A673 (cell line): Measurements from ENCODE around the gene BUD31. TPM values are rescaled to one million over a fixed set of nuclear protein-coding genes. Genes with fewer than 3 reads are reported as not detected.

ENCODE experiments used
- BruUV-seq: library from RNA; stranded (reverse); fragments of 400-500 nt; replicated peaks from 2 replicates; lab custom pipeline; 2021; lab: Mats Ljungman, UMichigan
- CTCF ChIA-PET: fragments of 300-600 bp; sonication (Branson Sonifier 250); formaldehyde crosslinking; loops from one replicate; lab custom pipeline; 2022; ENCODE audit warnings: antibody characterized with exemption; lab: Charles Lee
- POLR2A ChIA-PET: fragments of 300-600 bp; sonication (Branson Sonifier 250); formaldehyde crosslinking; loops from one replicate; lab custom pipeline; 2022; ENCODE audit warnings: antibody characterized with exemption; ENCODE audit not compliant: low non-redundant PET; lab: Charles Lee
- DNase-seq: peaks from one replicate; pipeline ENCODE4 v3.0.0-alpha.2; 2015; ENCODE audit warnings: low spot score
- H3K27ac ChIP-seq: fragments of 200-600 bp; sonication (generic); 2 replicates; pipeline ENCODE4 v1.5.1; 2016; ENCODE audit warnings: mixed run types, low read depth, mild to moderate bottlenecking, mixed read lengths, antibody characterized with exemption, low read length; ENCODE audit not compliant: poor library complexity, severe bottlenecking
- H3K27me3 ChIP-seq: fragments of 200-600 bp; sonication (generic); replicated peaks from 2 replicates; pipeline ENCODE4 v1.6.1; 2017; ENCODE audit warnings: mixed run types, low read depth, mild to moderate bottlenecking, mixed read lengths, antibody characterized with exemption, low read length; ENCODE audit not compliant: insufficient read depth, poor library complexity
- H3K36me3 ChIP-seq: fragments of 200-600 bp; sonication (generic); 2 replicates; pipeline ENCODE4 v1.6.1; 2016; ENCODE audit warnings: mixed run types, mild to moderate bottlenecking, mixed read lengths, antibody characterized with exemption, low read length; ENCODE audit not compliant: insufficient read depth, poor library complexity, severe bottlenecking
- H3K4me1 ChIP-seq: fragments of 200-600 bp; sonication (generic); 2 replicates; pipeline ENCODE4 v1.6.1; 2017; ENCODE audit warnings: mixed run types, mild to moderate bottlenecking, mixed read lengths, antibody characterized with exemption, low read length; ENCODE audit not compliant: insufficient read depth, poor library complexity, severe bottlenecking
- H3K4me3 ChIP-seq: fragments of 200-600 bp; sonication (generic); 2 replicates; pipeline ENCODE4 v1.5.1; 2016; ENCODE audit warnings: low read depth, mixed run types, mild to moderate bottlenecking, mixed read lengths, low read length; ENCODE audit not compliant: poor library complexity, severe bottlenecking
- H3K9me3 ChIP-seq: fragments of 200-600 bp; sonication (generic); 2 replicates; pipeline ENCODE4 v1.6.1; 2016; ENCODE audit warnings: mixed run types, low read depth, mild to moderate bottlenecking, mixed read lengths, antibody characterized with exemption, low read length; ENCODE audit not compliant: poor library complexity, severe bottlenecking
- CTCF ChIP-seq: fragments of 300-800, 200-600 bp; sonication (generic); conservative IDR thresholded peaks from 2 replicates; pipeline ENCODE4 v1.5.1; 2017; ENCODE audit warnings: low read depth, mild to moderate bottlenecking, antibody characterized with exemption, low read length, moderate library complexity, mixed read lengths
- EZH2 ChIP-seq: fragments of 200-600 bp; sonication (generic); IDR thresholded peaks from 2 replicates; pipeline ENCODE4 v1.6.1; 2017; ENCODE audit warnings: borderline replicate concordance, low read depth, mild to moderate bottlenecking, mixed read lengths, antibody characterized with exemption, low read length; ENCODE audit not compliant: poor library complexity, severe bottlenecking
- intact Hi-C: fragments of 100-400 bp; cut with micrococcal nuclease; formaldehyde crosslinking; loops from one replicate; pipeline ENCODE4 v1.10.0; 2022; ENCODE audit not compliant: unreplicated experiment
- total RNA-seq: library from RNA; stranded (reverse); gene quantifications from 2 replicates; pipeline ENCODE4 v1.2.3, GENCODE V29; 2021

The BUD31 gene
- total RNA-seq, 1 experiment from 2014 or later: 194 TPM

DNA sequence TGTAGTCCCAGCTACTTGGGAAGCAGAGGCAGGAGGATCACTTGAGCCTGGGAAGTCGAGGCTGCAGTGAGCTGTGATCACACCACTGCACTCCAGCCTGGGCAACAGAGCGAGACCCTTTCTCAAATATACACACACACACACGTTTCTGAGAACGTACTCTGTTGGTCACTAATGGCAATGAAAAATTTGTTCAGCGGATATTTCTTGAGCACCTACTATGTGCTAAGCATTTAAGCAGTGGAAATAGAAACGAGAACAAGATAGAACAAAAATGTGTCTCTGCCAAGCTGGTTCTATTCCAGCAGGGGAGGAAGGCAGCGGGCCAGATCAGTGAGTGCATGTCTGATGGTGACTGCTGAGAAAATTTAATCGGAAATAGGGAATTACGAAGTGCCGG lies 25.6 kb upstream of the BUD31 start:
- no TSS peak for BruUV-seq
- ChIA-PET CTCF (no interaction called here), POLR2A (no interaction called here)

DNA sequence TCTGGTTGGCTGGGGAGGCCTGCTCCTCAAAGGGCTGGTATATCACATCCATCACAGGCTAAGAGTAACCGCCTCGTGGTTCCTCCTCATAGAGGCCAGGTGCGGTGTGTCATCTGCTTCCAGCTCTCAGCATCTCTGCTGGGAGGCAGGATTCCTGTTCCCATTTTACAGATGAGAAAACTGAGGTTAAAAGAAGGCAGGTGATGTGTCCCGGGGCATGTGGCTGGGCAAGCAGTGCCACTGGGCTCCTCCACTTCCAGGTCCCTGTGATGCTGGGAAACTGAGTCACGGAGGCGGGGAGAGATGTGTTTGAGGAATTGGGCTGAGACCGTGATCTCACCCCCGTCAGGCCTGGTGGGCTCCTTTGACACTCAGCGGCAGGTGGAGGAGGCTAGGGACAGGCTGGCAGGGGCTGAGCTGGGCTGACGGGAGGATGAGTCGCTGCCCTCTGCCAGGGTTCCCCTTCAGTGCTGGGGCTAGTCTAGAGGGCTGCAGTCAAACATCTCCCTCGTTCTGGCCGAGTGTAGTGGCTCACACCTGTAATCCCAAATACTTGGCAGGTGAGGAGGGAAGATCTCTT lies 24.9 kb upstream of the BUD31 start:
- BruUV-seq: no TSS peak
- no peaks in the 10 kb centered on the region for H3K27me3 ChIP-seq
- ChIA-PET CTCF (no interaction called here), POLR2A (no interaction called here)
- no peak overlapping the region for H3K4me3 ChIP-seq
- no peak for DNase-seq
- no peak overlapping the region for H3K27ac ChIP-seq
- no peaks in the 10 kb centered on the region for H3K9me3 ChIP-seq
- peaks cover 20% of the 10 kb centered on the region for H3K4me1 ChIP-seq
- intact Hi-C loops: no loop called here
- no peak for TF ChIP-seq CTCF
- no peak for TF ChIP-seq EZH2
- no peaks in the 10 kb centered on the region for H3K36me3 ChIP-seq

More for the DNA sequence above, 25.6 kb upstream of the BUD31 start:
- no peaks in the 10 kb centered on the region for H3K36me3 ChIP-seq
- TF ChIP-seq EZH2 (no peak), CTCF (no peak)
- no peak for DNase-seq
- no peak overlapping the region for H3K4me3 ChIP-seq
- no peaks in the 10 kb centered on the region for H3K27me3 ChIP-seq
- peaks cover 20% of the 10 kb centered on the region for H3K4me1 ChIP-seq
- no peaks in the 10 kb centered on the region for H3K9me3 ChIP-seq
- no peak overlapping the region for H3K27ac ChIP-seq
- intact Hi-C loops: no loop called here

DNA sequence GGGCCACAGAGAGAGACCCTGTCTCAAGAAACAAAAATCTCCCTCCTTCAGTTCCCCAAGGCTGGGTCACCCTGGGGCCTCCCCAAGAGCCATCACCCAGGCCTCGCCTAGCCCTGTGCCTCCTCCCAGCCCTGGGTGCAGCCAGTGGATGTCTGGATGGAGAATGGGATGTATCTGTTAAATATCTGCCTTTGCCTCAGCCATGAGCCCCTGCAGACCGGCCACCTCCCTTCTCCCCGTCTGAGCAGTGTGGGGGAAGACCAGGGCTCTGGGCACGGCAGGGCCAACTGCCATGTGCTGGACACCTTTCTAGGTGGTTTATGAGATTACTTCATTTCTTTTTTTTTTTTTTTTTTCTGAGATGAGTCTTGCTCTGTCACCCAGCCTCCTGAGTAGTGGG lies 24.2 kb upstream of the BUD31 start:
- no peaks in the 10 kb centered on the region for H3K36me3 ChIP-seq
- ChIA-PET CTCF (no interaction called here), POLR2A (no interaction called here)
- TF ChIP-seq CTCF (no peak), EZH2 (no peak)
- DNase-seq: no peak
- BruUV-seq: no TSS peak
- H3K27me3 ChIP-seq: no peaks in the 10 kb centered on the region
- H3K27ac ChIP-seq: no peak overlapping the region
- intact Hi-C loops: no loop called here
- H3K4me1 ChIP-seq: peaks cover 15% of the 10 kb centered on the region
- no peaks in the 10 kb centered on the region for H3K9me3 ChIP-seq
- H3K4me3 ChIP-seq: no peak overlapping the region
